Adrenal gland (tissue), 12 donors: ENCODE data around the gene PDCD1. TPM values are rescaled to one million over a fixed set of nuclear protein-coding genes. Genes with fewer than 3 reads are reported as not detected.

Source experiments
- DNase-seq, 7 donors: peaks; one replicate each; pipeline ENCODE4 v3.0.0-alpha.2; 2019 to 2020
- H3K27ac ChIP-seq, 5 donors: fragments of 200-600 bp; sonication (generic) in 4 of 5; 1 replicate in 3 of 5; 2 replicates in 2 of 5; pipeline versions ENCODE4 v1.5.1 to v1.8.0; 2016 to 2020; ENCODE audit warnings: mild to moderate bottlenecking in 1 of 5
- H3K27me3 ChIP-seq: fragments of 200-600 bp; 2 replicates; pipeline ENCODE4 v1.8.0; 2021
- H3K36me3 ChIP-seq, 2 donors: fragments of 200-600 bp; replicated peaks in 1 of 2; 1 replicate in 1 of 2; 2 replicates in 1 of 2; pipeline versions ENCODE4 v1.5.1 to v1.8.0; 2018 to 2022
- H3K4me1 ChIP-seq, 2 donors: fragments of 200-600 bp; replicated peaks in 1 of 2; 1 replicate in 1 of 2; 2 replicates in 1 of 2; pipeline versions ENCODE4 v1.5.1 to v1.8.0; 2018 to 2021
- H3K4me3 ChIP-seq, 4 donors: fragments of 200-600 bp; sonication (generic) in 3 of 4; one replicate each; pipeline ENCODE4 v1.5.1; 2016 to 2018
- H3K9me3 ChIP-seq, 3 donors: fragments of 200-600 bp; sonication (generic) in 1 of 3; replicated peaks in 1 of 3; 1 replicate in 2 of 3; 2 replicates in 1 of 3; pipeline versions ENCODE4 v1.5.1 to v1.8.0; 2016 to 2021
- POLR2A ChIP-seq, 2 donors: fragments of 450-650 bp; IDR thresholded peaks; one replicate each; pipeline ENCODE4 v1.6.1; 2017; ENCODE audit warnings: antibody characterized with exemption in 2 of 2, mild to moderate bottlenecking in 2 of 2, moderate library complexity in 1 of 2
- WGBS, 4 donors: extraction: QIAGEN DNeasy Blood & Tissue Kit in 2 of 4; methylation state at CpG; one replicate each; pipeline versions ENCODE4 v1.1.5 to v1.1.7; 2013 to 2017; 5-methylcytosine and 5-hydroxymethylcytosine counted together
- intact Hi-C, 2 donors: fragments of 100-400 bp; cut with DNase I; formaldehyde crosslinking; loops; one replicate each; pipeline versions ENCODE4 v1.14.1 to v1.15.0; 2022 to 2023
- polyA plus RNA-seq, 3 donors: library from polyadenylated mRNA; stranded (reverse); fragments of 200-250 nt in 2 of 3; fragments of 350-450 nt in 1 of 3; fragmentation: Illumina TruSeq in 1 of 3; extraction: RNeasy Lipid Tissue Mini Kit (QIAGEN cat#74804) in 1 of 3; gene quantifications; one replicate each; pipeline ENCODE4 v1.2.3, GENCODE V29; 2013 to 2014
- total RNA-seq, 9 donors: library from RNA; depleted of rRNA in 4 of 9; stranded (reverse); fragments of >200 nt in 4 of 9; fragments of 120-200 nt in 1 of 9; fragmentation: NEBNext Ultra II Directional in 1 of 9; extraction: Animal tissue kit (Norgen Biotek cat#: 25700) in 1 of 9; gene quantifications; one replicate each; pipeline versions ENCODE4 v1.1.0 to v1.2.4, GENCODE V29; 2013 to 2023
- TF ChIP-seq, protein P1 (sequence below), 6 experiments: fragments of 450-650 bp in 4 of 6; fragments of 200-600 bp in 2 of 6; sonication (generic) in 1 of 6; IDR thresholded peaks; 1 replicate in 5 of 6; 2 replicates in 1 of 6; pipeline versions ENCODE4 v1.5.1 to v1.8.0; 2016 to 2021; ENCODE audit warnings: antibody characterized with exemption in 6 of 6, mild to moderate bottlenecking in 2 of 6, moderate library complexity in 1 of 6
- donor health status: healthy with polysubstance abuse.
- donor health status: Bipolar disorder and iron deficiency.
- donor health status: DM: yes; HTN: yes; CAD: no.
- donor health status: DM: no; HTN: no; CAD: no.
- donor health status: DM: no; HTN: no; CAD: no.
- donor health status: DM: yes; HTN: yes; CAD: no.

Gene PDCD1
- total and polyA plus RNA-seq, 12 donors: 0.23 to 2.0 (median 0.45) TPM; not detected in 4

DNA sequence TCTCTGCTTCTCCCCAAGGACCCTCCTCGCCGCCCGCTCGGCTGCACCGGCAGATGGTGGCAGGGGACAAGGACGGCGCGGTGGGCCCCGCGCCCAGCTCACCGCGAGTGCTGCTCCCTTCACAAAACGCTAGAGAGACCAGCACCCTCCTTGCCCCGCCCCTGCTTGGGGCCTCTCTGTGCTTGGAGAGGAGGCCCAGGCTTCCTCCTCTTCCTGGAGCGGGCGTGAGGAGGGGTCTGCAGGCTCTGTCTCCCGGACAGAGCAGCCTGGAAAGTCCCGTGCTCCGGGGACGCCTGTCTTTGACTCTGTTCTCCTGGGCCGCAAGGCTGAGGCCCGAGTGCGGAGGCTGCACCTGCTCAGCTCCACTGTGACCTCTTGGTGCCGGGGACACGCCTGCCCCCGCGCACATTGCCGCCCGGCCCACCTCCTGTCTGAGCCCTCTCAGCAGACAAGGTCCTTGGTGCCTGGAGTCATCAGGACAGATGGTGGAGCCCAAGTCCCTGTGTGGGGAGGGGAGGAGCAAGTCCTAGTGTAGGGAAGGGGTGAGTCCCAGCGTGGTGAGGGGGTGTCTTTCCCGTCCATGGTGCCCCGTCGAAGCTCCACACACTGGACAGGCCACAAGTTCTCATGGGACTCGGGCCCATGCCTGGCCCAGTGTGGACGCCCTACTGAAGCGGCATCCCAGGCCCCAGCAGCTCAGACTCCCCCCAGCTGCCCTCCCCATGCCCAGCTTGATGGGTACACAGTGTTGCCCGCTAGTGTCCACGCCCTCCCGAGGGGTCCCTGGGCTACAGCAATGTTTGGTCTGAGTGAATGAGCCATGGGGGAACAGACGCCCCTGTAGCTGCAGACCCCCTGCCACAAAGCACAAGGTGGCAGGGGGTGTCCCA is 44.7 kb upstream of the PDCD1 start:
- H3K36me3 ChIP-seq: no peaks in the 10 kb centered on the region
- 90 to 96% (median 94%) methylated on average over 19 to 40 of the region's 40 CpGs for WGBS, 4 donors
- no peaks in the 10 kb centered on the region for H3K4me1 ChIP-seq
- H3K27me3 ChIP-seq: no peaks in the 10 kb centered on the region
- TF ChIP-seq, protein P1, sequence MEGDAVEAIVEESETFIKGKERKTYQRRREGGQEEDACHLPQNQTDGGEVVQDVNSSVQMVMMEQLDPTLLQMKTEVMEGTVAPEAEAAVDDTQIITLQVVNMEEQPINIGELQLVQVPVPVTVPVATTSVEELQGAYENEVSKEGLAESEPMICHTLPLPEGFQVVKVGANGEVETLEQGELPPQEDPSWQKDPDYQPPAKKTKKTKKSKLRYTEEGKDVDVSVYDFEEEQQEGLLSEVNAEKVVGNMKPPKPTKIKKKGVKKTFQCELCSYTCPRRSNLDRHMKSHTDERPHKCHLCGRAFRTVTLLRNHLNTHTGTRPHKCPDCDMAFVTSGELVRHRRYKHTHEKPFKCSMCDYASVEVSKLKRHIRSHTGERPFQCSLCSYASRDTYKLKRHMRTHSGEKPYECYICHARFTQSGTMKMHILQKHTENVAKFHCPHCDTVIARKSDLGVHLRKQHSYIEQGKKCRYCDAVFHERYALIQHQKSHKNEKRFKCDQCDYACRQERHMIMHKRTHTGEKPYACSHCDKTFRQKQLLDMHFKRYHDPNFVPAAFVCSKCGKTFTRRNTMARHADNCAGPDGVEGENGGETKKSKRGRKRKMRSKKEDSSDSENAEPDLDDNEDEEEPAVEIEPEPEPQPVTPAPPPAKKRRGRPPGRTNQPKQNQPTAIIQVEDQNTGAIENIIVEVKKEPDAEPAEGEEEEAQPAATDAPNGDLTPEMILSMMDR (IDR thresholded peaks at IDR 0.05): no peak
- TF ChIP-seq POLR2A (IDR thresholded peaks at IDR 0.05): no peak
- no peak overlapping the region for H3K27ac ChIP-seq
- no peak overlapping the region for H3K4me3 ChIP-seq
- DNase-seq: peak in 2 of 7 donors; percentile 17 to 44
- intact Hi-C loops: no loop called here
- H3K9me3 ChIP-seq: no peaks in the 10 kb centered on the region

DNA sequence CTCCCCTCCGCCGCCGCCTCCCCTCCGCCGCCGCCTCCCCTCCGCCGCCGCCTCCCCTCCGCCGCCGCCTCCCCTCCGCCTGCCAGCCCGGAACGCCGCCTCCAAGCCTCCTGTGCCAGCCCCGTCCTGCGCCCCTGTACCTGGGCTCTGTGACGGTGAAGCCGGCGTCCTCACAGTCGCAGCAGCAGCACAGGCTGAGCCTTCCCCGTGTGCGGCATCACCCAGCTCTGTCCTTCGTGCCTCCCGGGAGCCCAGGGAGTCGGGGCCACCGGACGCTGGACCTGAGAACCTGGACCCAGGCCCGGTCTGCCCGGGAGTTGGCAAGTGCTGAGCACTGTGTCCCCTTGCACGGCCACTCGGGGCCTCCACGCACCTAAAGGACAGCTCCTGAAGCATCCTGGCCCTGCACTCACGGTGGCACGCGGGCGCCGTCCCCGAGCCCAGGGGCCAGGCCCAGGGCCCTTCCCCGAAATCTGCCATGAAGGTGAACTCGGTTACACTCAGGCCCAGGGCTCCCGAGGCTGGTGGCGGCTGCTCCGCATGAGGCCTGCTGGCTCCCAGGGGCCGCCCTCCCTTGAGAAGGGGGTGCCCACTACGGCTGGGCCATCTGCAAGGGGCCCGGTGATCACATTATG is 43.8 kb upstream of the PDCD1 start:
- no peak for TF ChIP-seq POLR2A (IDR thresholded peaks at IDR 0.05)
- TF ChIP-seq, protein P1 (IDR thresholded peaks at IDR 0.05): no peak
- H3K27me3 ChIP-seq: no peaks in the 10 kb centered on the region
- H3K9me3 ChIP-seq: no peaks in the 10 kb centered on the region
- DNase-seq: peak in 3 of 7 donors; percentile 20 to 49 (median 41)
- H3K4me3 ChIP-seq: no peak overlapping the region
- 76 to 90% (median 84%) methylated on average over 21 to 48 of the region's 48 CpGs; no CpG with 5 or more reads in 1 of the 4 donors for WGBS, 4 donors
- intact Hi-C loops: no loop called here
- no peaks in the 10 kb centered on the region for H3K4me1 ChIP-seq
- H3K36me3 ChIP-seq: no peaks in the 10 kb centered on the region
- H3K27ac ChIP-seq: no peak overlapping the region

DNA sequence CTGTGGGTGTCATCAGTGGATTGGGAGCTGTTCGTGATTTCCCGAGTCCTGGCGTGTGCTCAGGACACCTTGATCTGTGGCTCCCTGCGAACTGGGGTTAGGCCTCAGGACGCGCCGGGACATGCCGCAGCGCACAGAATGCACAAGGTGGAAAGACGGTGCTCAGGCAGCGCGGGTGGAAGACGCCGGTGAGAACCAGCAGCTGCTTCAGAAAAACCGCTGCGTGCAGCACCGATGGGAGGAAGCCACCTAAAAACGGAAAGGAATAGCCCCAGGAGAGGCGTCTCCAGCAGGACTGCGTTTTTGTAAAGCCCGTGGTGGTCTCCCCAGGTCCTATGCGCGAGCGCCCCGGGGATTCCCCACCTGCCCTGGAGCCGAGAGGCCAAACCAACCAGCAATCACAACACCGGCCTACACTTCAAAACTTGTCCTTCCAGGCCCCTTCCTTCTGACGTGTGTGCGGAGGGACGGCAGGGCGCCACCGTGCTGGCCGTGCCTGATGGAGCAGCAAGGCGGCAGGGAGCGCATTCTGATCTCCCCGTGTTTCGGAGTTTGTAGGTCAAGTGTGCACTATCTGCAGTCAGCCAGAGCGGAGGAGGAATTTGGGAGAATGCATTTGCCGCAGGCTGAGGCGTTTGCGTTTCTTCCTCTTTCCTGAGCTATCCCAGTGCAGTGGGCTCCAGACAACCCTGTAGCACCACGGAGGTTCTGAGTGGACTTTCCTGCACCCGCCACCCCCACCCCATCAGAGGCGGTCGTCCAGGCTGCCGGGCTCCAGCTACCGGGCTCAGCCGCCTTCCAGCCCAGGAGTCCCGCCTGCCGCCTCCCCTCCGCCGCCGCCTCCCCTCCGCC is 43.0 kb upstream of the PDCD1 start:
- WGBS, 4 donors: 70 to 90% (median 73%) methylated on average over 34 to 54 of the region's 54 CpGs

More for the DNA sequence above, 43.0 kb upstream of the PDCD1 start:
- Histone ChIP-seq H3K36me3 (no peaks in the 10 kb centered on the region), H3K9me3 (no peaks in the 10 kb centered on the region), H3K4me1 (no peaks in the 10 kb centered on the region), H3K27ac (no peak overlapping the region), H3K4me3 (no peak overlapping the region), H3K27me3 (no peaks in the 10 kb centered on the region)
- peak in 3 of 7 donors; percentile 20 to 69 (median 54) for DNase-seq
- intact Hi-C loops: no loop called here
- TF ChIP-seq, protein P1 (IDR thresholded peaks at IDR 0.05): no peak
- TF ChIP-seq POLR2A (IDR thresholded peaks at IDR 0.05): no peak
